AG20443 (cell line): Measurements from ENCODE around the gene TBX3.

Experiments
- DNase-seq: peaks from one replicate; pipeline ENCODE4 v3.0.0; 2012; ENCODE audit warnings: low spot score, mixed read lengths

TBX3 gene

DNA sequence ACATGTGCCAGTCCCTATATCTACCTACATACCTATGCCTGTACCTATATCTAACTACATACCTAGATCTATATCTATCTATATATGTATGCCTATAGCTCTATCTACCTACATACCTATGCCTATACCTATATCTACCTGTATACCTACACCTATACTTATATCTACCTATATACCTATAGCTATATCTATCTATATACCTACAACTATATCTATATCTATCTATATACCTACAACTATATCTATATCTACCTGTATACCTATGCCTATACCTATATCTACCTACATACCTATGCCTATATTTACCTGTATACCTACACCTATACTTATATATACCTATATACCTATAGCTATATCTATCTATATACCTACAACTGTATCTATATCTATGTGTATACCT, 56.6 kb downstream of the TBX3 start:
- no peak for DNase-seq

DNA sequence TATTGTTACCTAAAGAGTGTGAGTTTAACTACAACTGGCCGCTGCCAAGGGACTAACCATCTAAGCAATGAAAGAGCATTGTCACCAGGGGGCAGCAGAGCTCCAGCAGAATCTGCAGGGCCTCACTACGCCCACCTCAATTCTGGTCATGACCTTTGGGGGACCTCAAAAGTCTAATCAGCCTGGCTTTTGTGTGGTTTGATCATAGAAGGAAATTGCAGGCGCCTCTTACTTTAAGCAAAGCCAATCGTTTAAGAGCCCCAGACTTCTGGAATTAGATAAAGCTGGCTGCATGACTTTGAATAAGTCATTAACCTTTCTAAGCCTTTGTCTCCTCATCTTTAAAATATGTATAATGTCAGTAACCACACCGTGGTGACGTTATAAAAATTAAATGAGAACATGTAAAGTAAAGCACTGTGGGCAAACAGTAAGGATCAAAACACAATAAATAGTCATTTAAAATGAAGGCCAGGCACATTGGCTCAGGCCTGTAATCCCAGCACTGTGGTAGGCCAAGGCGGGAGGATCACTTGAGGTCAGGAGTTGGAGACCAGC, 58.6 kb downstream of the TBX3 start:
- peak; percentile 73 for DNase-seq

DNA sequence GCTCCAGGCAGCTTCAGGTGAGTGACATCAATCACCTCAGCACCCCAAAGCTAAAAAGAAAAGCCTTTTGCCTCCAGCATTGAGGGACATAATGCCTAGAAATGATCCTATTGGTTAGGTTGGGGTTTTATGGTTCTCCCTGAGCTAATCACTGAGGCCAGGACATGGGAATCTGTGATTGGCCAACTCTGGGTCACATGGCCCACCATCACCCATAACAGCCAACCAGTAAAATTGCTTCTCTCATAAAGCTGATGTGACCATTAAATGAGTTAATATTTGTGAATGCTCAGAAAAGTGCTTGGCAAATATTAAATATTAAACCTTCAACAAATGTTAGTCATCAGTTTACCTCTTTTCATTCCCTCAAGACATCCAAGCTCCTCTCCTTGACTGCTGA, 60.2 kb downstream of the TBX3 start:
- DNase-seq = no peak
